Keratinocyte (primary cell): Measurements from ENCODE around the gene IL3. TPM values are rescaled to one million over a fixed set of nuclear protein-coding genes. Genes with fewer than 3 reads are reported as not detected.

ENCODE experiments used
- DNase-seq: peaks from one replicate; pipeline ENCODE4 v3.0.0-alpha.2; 2011; ENCODE audit warnings: low read depth, missing footprints, low spot score
- FAIRE-seq: peaks from 2 replicates; lab custom pipeline; 2011; peaks lifted over from hg19 to GRCh38; lab: Jason Lieb, UNC
- H2AFZ ChIP-seq: 2 replicates; pipeline ENCODE4 v1.6.0; 2012; ENCODE audit warnings: low read length, control low read depth, inconsistent platforms; ENCODE audit not compliant: control insufficient read depth
- H3K27ac ChIP-seq: 2 replicates; pipeline ENCODE4 v1.5.1; 2011; ENCODE audit warnings: low read length; ENCODE audit not compliant: control insufficient read depth, insufficient read depth
- H3K27me3 ChIP-seq: 3 replicates; pipeline ENCODE4 v1.6.0; 2011; ENCODE audit warnings: low read length; ENCODE audit not compliant: control insufficient read depth, insufficient read depth; ENCODE audit errors: extremely low read depth
- H3K36me3 ChIP-seq, 2 experiments: 2 replicates in 1 of 2; 3 replicates in 1 of 2; pipeline ENCODE4 v1.5.1; 2011; ENCODE audit warnings: low read length in 2 of 2, mild to moderate bottlenecking in 1 of 2; ENCODE audit not compliant: control insufficient read depth in 2 of 2, insufficient read depth in 2 of 2; ENCODE audit errors: extremely low read depth in 1 of 2
- H3K4me1 ChIP-seq: 3 replicates; pipeline ENCODE4 v1.5.1; 2011; ENCODE audit warnings: low read length; ENCODE audit not compliant: control insufficient read depth, insufficient read depth; ENCODE audit errors: extremely low read depth
- H3K4me2 ChIP-seq: 3 replicates; pipeline ENCODE4 v1.6.0; 2011; ENCODE audit warnings: low read depth, low read length; ENCODE audit not compliant: control insufficient read depth, insufficient read depth; ENCODE audit errors: extremely low read depth
- H3K4me3 ChIP-seq, 3 experiments: fragments of 200-600 bp in 1 of 3; sonication (generic) in 1 of 3; 2 replicates in 2 of 3; 3 replicates in 1 of 3; pipeline ENCODE4 v1.5.1; 2011 to 2016; ENCODE audit warnings: low read length in 3 of 3, mild to moderate bottlenecking in 3 of 3, control low read depth in 2 of 3, inconsistent platforms in 1 of 3, low read depth in 1 of 3, mixed read lengths in 1 of 3, mixed run types in 1 of 3, moderate library complexity in 1 of 3; ENCODE audit not compliant: control insufficient read depth in 2 of 3, insufficient read depth in 2 of 3; ENCODE audit errors: extremely low read depth in 1 of 3
- H3K79me2 ChIP-seq: 2 replicates; pipeline ENCODE4 v1.6.0; 2012; ENCODE audit warnings: low read length; ENCODE audit not compliant: control insufficient read depth, insufficient read depth
- H3K9ac ChIP-seq: 3 replicates; pipeline ENCODE4 v1.6.0; 2011; ENCODE audit warnings: low read length; ENCODE audit not compliant: control insufficient read depth, insufficient read depth; ENCODE audit errors: extremely low read depth
- H3K9me1 ChIP-seq: 3 replicates; pipeline ENCODE4 v1.6.0; 2011; ENCODE audit warnings: low read length; ENCODE audit not compliant: control insufficient read depth, insufficient read depth; ENCODE audit errors: extremely low read depth
- H3K9me3 ChIP-seq: 2 replicates; pipeline ENCODE4 v1.5.1; 2012; ENCODE audit warnings: low read depth, low read length; ENCODE audit not compliant: control insufficient read depth
- H4K20me1 ChIP-seq: 3 replicates; pipeline ENCODE4 v1.6.0; 2011; ENCODE audit warnings: low read length; ENCODE audit not compliant: control insufficient read depth, insufficient read depth; ENCODE audit errors: extremely low read depth
- CTCF ChIP-seq, 3 experiments: IDR thresholded peaks in 1 of 3; conservative IDR thresholded peaks in 1 of 3; optimal IDR thresholded peaks in 1 of 3; 2 replicates in 2 of 3; 3 replicates in 1 of 3; pipeline versions ENCODE3 to v1.5.1; 2011; ENCODE audit warnings: low read length in 3 of 3, mild to moderate bottlenecking in 3 of 3, moderate library complexity in 2 of 3, control low read depth in 1 of 3, inconsistent platforms in 1 of 3; ENCODE audit not compliant: insufficient read depth in 2 of 3; ENCODE audit errors: extremely low read depth in 1 of 3
- EZH2 ChIP-seq: IDR thresholded peaks from one replicate; pipeline ENCODE4 v1.6.1; 2012; ENCODE audit warnings: inconsistent platforms, mild to moderate bottlenecking, low read length, moderate library complexity
- dilution Hi-C: fragments of 300-500 bp; cut with MboI; formaldehyde crosslinking; loops from one replicate; pipeline ENCODE4 v1.7.0; 2020; ENCODE audit warnings: low sequenced_read_pairs; ENCODE audit not compliant: extremely low pct_ligation_motif_present
- polyA plus RNA-seq, 5 experiments: library from polyadenylated mRNA; depleted of rRNA in 3 of 5; stranded (reverse) in 3 of 5; stranded (forward) in 1 of 5; unstranded in 1 of 5; fragments of >200 nt; gene quantifications; 1 replicate in 1 of 5; 2 replicates in 3 of 5; 3 replicates in 1 of 5; pipeline versions ENCODE4 v1.2.1 to v1.2.3, GENCODE V29; 2011 to 2012; ENCODE audit warnings: missing spikeins in 2 of 5, low read depth in 1 of 5, low replicate concordance in 1 of 5

IL3 gene
- polyA plus RNA-seq, 1 donor (not counting 4 experiments of a cell fraction or from before 2014, with no cell fraction given): not detected

GRCh38 chr5:132109494-132110053, 49.1 kb downstream of the IL3 start:
- H2AFZ ChIP-seq: no peak overlapping the region
- no peaks in the 10 kb centered on the region for H4K20me1 ChIP-seq
- no peak overlapping the region for H3K4me3 ChIP-seq
- no peaks in the 10 kb centered on the region for H3K79me2 ChIP-seq
- DNase-seq (no peak), FAIRE-seq (no peak)
- H3K27me3 ChIP-seq: no peaks in the 10 kb centered on the region
- H3K4me2 ChIP-seq: no peak overlapping the region
- H3K9me1 ChIP-seq: no peaks in the 10 kb centered on the region
- no peaks in the 10 kb centered on the region for H3K9me3 ChIP-seq
- H3K4me1 ChIP-seq: peaks cover 3% of the 10 kb centered on the region
- H3K27ac ChIP-seq: no peak overlapping the region
- dilution Hi-C loops: no loop called here
- TF ChIP-seq EZH2: no peak
- TF ChIP-seq CTCF (optimal IDR thresholded peaks at IDR 0.05 in 1 of 3, IDR thresholded peaks at IDR 0.05 in 1 of 3, conservative IDR thresholded peaks at IDR 0.05 in 1 of 3; ENCODE audit: extremely low read depth in 1 of 3, insufficient read depth in 2 of 3, low read length in 3 of 3): no peak
- H3K9ac ChIP-seq: no peak overlapping the region
- no peaks in the 10 kb centered on the region for H3K36me3 ChIP-seq

- DNase-seq (no peak), FAIRE-seq (no peak)
- no peak overlapping the region for H3K9ac ChIP-seq
- no peaks in the 10 kb centered on the region for H3K9me3 ChIP-seq
- H3K4me1 ChIP-seq: no peaks in the 10 kb centered on the region
- no peak overlapping the region for H3K27ac ChIP-seq
- no peaks in the 10 kb centered on the region for H4K20me1 ChIP-seq
- no peaks in the 10 kb centered on the region for H3K9me1 ChIP-seq
- H3K4me3 ChIP-seq: no peak overlapping the region
- no peaks in the 10 kb centered on the region for H3K27me3 ChIP-seq
- TF ChIP-seq CTCF (optimal IDR thresholded peaks at IDR 0.05 in 1 of 3, IDR thresholded peaks at IDR 0.05 in 1 of 3, conservative IDR thresholded peaks at IDR 0.05 in 1 of 3; ENCODE audit: extremely low read depth in 1 of 3, insufficient read depth in 2 of 3, low read length in 3 of 3): no peak
- no peak for TF ChIP-seq EZH2
- no peaks in the 10 kb centered on the region for H3K79me2 ChIP-seq
- no peaks in the 10 kb centered on the region for H3K36me3 ChIP-seq
- H3K4me2 ChIP-seq: no peak overlapping the region
- dilution Hi-C loops: no loop called here
- H2AFZ ChIP-seq: no peak overlapping the region
Measured at GRCh38 chr5:132110195-132110594, 49.7 kb downstream of the IL3 start.
